ENCODE measurements around the gene INF2.

The INF2 gene

DNA sequence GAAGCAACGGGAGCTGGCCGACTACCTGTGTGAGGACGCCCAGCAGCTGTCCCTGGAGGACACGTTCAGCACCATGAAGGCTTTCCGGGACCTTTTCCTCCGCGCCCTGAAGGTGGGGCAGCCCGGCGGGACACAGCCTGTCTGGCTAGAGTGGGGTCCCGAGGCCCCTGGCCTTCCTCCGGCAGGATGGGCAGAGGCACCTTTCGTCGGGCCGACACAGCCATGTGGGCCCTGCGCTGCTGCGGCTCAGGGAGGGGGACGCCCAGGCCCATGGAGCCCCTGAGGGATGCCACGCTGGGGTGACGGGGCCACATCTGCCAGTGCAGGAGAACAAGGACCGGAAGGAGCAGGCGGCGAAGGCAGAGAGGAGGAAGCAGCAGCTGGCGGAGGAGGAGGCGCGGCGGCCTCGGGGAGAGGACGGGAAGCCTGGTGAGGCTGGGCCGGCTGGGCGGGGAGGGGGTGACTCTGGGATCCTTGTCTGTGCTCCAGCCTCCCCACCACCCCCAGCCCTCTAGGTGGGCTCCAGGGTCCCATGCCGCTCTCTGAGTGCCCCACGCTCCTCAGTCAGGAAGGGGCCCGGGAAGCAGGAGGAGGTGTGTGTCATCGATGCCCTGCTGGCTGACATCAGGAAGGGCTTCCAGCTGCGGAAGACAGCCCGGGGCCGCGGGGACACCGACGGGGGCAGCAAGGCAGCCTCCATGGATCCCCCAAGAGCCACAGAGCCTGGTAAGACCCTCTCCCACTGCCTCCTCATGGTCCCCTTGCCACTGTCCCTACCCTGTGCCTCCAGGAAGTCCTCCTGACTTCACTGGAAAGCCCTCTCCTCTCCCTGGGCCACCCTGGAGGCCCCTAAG is 23.7 kb downstream of the INF2 start:
- H3K27me3 ChIP-seq (ENCODE audit: insufficient read depth, low read depth): no peaks in the 10 kb centered on the region
- no peak overlapping the region for H3K27ac ChIP-seq
- no peak overlapping the region for H2AFZ ChIP-seq (ENCODE audit: low read depth)
- no peaks in the 10 kb centered on the region for H3K4me1 ChIP-seq (ENCODE audit: low read depth, poor library complexity, severe bottlenecking)
- TF ChIP-seq, protein P1, sequence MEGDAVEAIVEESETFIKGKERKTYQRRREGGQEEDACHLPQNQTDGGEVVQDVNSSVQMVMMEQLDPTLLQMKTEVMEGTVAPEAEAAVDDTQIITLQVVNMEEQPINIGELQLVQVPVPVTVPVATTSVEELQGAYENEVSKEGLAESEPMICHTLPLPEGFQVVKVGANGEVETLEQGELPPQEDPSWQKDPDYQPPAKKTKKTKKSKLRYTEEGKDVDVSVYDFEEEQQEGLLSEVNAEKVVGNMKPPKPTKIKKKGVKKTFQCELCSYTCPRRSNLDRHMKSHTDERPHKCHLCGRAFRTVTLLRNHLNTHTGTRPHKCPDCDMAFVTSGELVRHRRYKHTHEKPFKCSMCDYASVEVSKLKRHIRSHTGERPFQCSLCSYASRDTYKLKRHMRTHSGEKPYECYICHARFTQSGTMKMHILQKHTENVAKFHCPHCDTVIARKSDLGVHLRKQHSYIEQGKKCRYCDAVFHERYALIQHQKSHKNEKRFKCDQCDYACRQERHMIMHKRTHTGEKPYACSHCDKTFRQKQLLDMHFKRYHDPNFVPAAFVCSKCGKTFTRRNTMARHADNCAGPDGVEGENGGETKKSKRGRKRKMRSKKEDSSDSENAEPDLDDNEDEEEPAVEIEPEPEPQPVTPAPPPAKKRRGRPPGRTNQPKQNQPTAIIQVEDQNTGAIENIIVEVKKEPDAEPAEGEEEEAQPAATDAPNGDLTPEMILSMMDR (conservative IDR thresholded peaks at IDR 0.05; ENCODE audit: low read depth, low read length): no peak
- H3K79me2 ChIP-seq (ENCODE audit: insufficient read depth, low read depth): no peaks in the 10 kb centered on the region
- no peak overlapping the region for H3K4me2 ChIP-seq
- H4K20me1 ChIP-seq (ENCODE audit: insufficient read depth): no peaks in the 10 kb centered on the region
- H3K36me3 ChIP-seq (ENCODE audit: insufficient read depth): no peaks in the 10 kb centered on the region
- no peak overlapping the region for H3K9ac ChIP-seq
- H3K4me3 ChIP-seq (IDR thresholded peaks at IDR 0.05; ENCODE audit: insufficient read depth, low read depth, low read length): no peak overlapping the region

DNA sequence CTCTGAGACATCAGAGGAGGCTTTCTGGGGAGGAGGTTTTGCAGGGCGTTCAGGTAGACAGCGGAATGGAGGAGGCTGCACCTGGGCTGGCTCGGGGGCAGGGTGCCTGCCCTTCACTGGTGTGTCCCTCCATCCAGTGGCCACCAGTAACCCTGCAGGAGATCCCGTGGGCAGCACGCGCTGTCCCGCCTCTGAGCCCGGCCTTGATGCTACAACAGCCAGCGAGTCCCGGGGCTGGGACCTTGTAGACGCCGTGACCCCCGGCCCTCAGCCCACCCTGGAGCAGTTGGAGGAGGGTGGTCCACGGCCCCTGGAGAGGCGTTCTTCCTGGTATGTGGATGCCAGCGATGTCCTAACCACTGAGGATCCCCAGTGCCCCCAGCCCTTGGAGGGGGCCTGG is 24.6 kb downstream of the INF2 start:
- Histone ChIP-seq H3K27ac (no peak overlapping the region), H2AFZ (ENCODE audit: low read depth) (no peak overlapping the region), H3K36me3 (ENCODE audit: insufficient read depth) (no peaks in the 10 kb centered on the region), H4K20me1 (ENCODE audit: insufficient read depth) (no peaks in the 10 kb centered on the region), H3K4me1 (ENCODE audit: low read depth, poor library complexity, severe bottlenecking) (no peaks in the 10 kb centered on the region), H3K9ac (no peak overlapping the region), H3K79me2 (ENCODE audit: insufficient read depth, low read depth) (no peaks in the 10 kb centered on the region), H3K4me3 (IDR thresholded peaks at IDR 0.05; ENCODE audit: insufficient read depth, low read depth, low read length) (no peak overlapping the region), H3K27me3 (ENCODE audit: insufficient read depth, low read depth) (no peaks in the 10 kb centered on the region), H3K4me2 (no peak overlapping the region)
- TF ChIP-seq, protein P1 (conservative IDR thresholded peaks at IDR 0.05; ENCODE audit: low read depth, low read length): no peak

DNA sequence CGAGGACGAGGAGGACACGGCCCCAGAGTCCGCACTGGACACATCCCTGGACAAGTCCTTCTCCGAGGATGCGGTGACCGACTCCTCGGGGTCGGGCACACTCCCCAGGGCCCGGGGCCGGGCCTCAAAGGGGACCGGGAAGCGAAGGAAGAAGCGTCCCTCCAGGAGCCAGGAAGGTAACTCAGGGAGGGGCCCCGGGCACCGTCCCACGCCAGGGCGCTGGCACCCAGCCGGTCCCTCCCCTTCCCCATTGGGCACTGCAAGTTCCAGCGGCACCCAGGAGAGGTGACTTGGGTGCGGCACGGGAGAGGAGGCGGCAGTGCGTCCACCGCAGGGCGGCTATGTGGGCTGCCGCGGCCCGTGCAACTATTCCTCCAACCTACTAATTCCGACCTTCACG is 25.3 kb downstream of the INF2 start:
- TF ChIP-seq, protein P1 (conservative IDR thresholded peaks at IDR 0.05; ENCODE audit: low read depth, low read length): no peak
- H3K4me1 ChIP-seq (ENCODE audit: low read depth, poor library complexity, severe bottlenecking): no peaks in the 10 kb centered on the region
- H3K27me3 ChIP-seq (ENCODE audit: insufficient read depth, low read depth): no peaks in the 10 kb centered on the region
- no peaks in the 10 kb centered on the region for H3K79me2 ChIP-seq (ENCODE audit: insufficient read depth, low read depth)
- no peak overlapping the region for H3K4me3 ChIP-seq (IDR thresholded peaks at IDR 0.05; ENCODE audit: insufficient read depth, low read depth, low read length)
- no peaks in the 10 kb centered on the region for H4K20me1 ChIP-seq (ENCODE audit: insufficient read depth)
- H3K27ac ChIP-seq: no peak overlapping the region
- no peak overlapping the region for H3K4me2 ChIP-seq
- H3K36me3 ChIP-seq (ENCODE audit: insufficient read depth): no peaks in the 10 kb centered on the region
- no peak overlapping the region for H2AFZ ChIP-seq (ENCODE audit: low read depth)
- no peak overlapping the region for H3K9ac ChIP-seq

DNA sequence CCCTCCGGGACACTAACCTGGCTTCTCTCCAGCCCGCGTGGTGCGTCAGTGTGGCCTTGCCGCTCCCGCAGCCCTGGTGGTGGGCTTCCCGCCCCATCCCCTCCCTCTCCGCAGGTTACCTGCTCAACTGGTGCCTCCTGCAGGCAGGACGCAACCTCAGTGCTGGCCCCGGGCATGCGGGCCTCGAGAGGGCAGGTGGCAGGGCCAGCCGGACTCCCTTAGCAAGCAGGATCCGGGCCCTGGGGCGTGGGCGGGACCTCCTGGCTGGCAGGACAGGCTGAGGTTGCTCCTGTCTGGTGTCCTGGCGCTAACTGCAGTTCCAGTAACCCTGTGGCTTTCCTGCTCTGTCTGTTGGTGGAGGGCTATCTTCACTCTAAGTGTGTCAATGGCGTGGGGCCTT is 26.0 kb downstream of the INF2 start:
- Histone ChIP-seq H3K79me2 (ENCODE audit: insufficient read depth, low read depth) (no peaks in the 10 kb centered on the region), H2AFZ (ENCODE audit: low read depth) (no peak overlapping the region), H3K9ac (no peak overlapping the region), H3K27ac (no peak overlapping the region), H3K36me3 (ENCODE audit: insufficient read depth) (no peaks in the 10 kb centered on the region), H3K4me2 (no peak overlapping the region), H3K4me1 (ENCODE audit: low read depth, poor library complexity, severe bottlenecking) (no peaks in the 10 kb centered on the region), H3K27me3 (ENCODE audit: insufficient read depth, low read depth) (no peaks in the 10 kb centered on the region), H3K4me3 (IDR thresholded peaks at IDR 0.05; ENCODE audit: insufficient read depth, low read depth, low read length) (no peak overlapping the region), H4K20me1 (ENCODE audit: insufficient read depth) (no peaks in the 10 kb centered on the region)
- TF ChIP-seq, protein P1 (conservative IDR thresholded peaks at IDR 0.05; ENCODE audit: low read depth, low read length): no peak
